Suprapubic skin (tissue), 4 donors: ENCODE measurements around the gene CSMD2.

ENCODE experiments used
- CTCF ChIP-seq, 2 donors: fragments of 200-600 bp in 1 of 2; fragments of 450-650 bp in 1 of 2; sonication (generic) in 1 of 2; IDR thresholded peaks; one replicate each; pipeline ENCODE4 v1.5.1; 2016 to 2019; ENCODE audit warnings: antibody characterized with exemption in 2 of 2, mild to moderate bottlenecking in 1 of 2, moderate library complexity in 1 of 2
- POLR2A ChIP-seq, 2 donors: fragments of 450-650 bp; IDR thresholded peaks; one replicate each; pipeline ENCODE4 v1.6.1; 2017; ENCODE audit warnings: antibody characterized with exemption in 2 of 2, mild to moderate bottlenecking in 2 of 2, moderate library complexity in 2 of 2
- POLR2AphosphoS5 ChIP-seq, 3 donors: sonication (generic); formaldehyde crosslinking; IDR thresholded peaks; one replicate each; pipeline ENCODE4 v1.6.1; 2017; ENCODE audit warnings: antibody characterized with exemption in 3 of 3

GRCh38 chr1:33670567-33670966, 494.5 kb downstream of the CSMD2 start:
- no peak for TF ChIP-seq CTCF (IDR thresholded peaks at IDR 0.05)
- no peak for TF ChIP-seq POLR2AphosphoS5 (IDR thresholded peaks at IDR 0.05)
- no peak for TF ChIP-seq POLR2A (IDR thresholded peaks at IDR 0.05)
